Stomach (tissue), 9 donors: ENCODE measurements around the gene RBL2. TPM values are rescaled to one million over a fixed set of nuclear protein-coding genes. Genes with fewer than 3 reads are reported as not detected.

Source experiments
- DNase-seq, 2 donors: peaks; one replicate each; pipeline versions ENCODE4 v3.0.0 to v3.0.0-alpha.2; 2013 to 2019
- H3K27ac ChIP-seq, 5 donors: fragments of 200-600 bp in 4 of 5; sonication (generic) in 4 of 5; one replicate each; pipeline ENCODE4 v1.5.1; 2013 to 2019; ENCODE audit warnings: mild to moderate bottlenecking in 1 of 5, moderate library complexity in 1 of 5
- H3K27me3 ChIP-seq, 3 donors: fragments of 200-600 bp; sonication (generic); one replicate each; pipeline ENCODE4 v1.5.1; 2017 to 2019; ENCODE audit warnings: mixed run types in 1 of 3
- H3K36me3 ChIP-seq, 4 donors: fragments of 200-600 bp; sonication (generic); 1 replicate in 3 of 4; 2 replicates in 1 of 4; pipeline ENCODE4 v1.5.1; 2016 to 2019
- H3K4me1 ChIP-seq, 4 donors: fragments of 200-600 bp; sonication (generic); one replicate each; pipeline ENCODE4 v1.5.1; 2016 to 2019
- H3K4me3 ChIP-seq, 4 donors: fragments of 200-600 bp; sonication (generic) in 3 of 4; one replicate each; pipeline ENCODE4 v1.5.1; 2016 to 2019; ENCODE audit warnings: mild to moderate bottlenecking in 1 of 4
- H3K9me3 ChIP-seq, 4 donors: fragments of 200-600 bp; sonication (generic); one replicate each; pipeline ENCODE4 v1.5.1; 2016 to 2019
- CTCF ChIP-seq, 7 experiments: fragments of 450-650 bp in 4 of 7; fragments of 200-600 bp in 3 of 7; sonication (generic) in 3 of 7; IDR thresholded peaks; one replicate each; pipeline ENCODE4 v1.5.1; 2016 to 2019; ENCODE audit warnings: antibody characterized with exemption in 7 of 7, control low read depth in 2 of 7, mild to moderate bottlenecking in 1 of 7
- EP300 ChIP-seq: sonication (generic); formaldehyde crosslinking; IDR thresholded peaks from one replicate; pipeline ENCODE4 v1.6.1; 2017; ENCODE audit warnings: antibody characterized with exemption
- POLR2A ChIP-seq, 4 donors: fragments of 450-650 bp; IDR thresholded peaks; one replicate each; pipeline ENCODE4 v1.6.1; 2016; ENCODE audit warnings: antibody characterized with exemption in 4 of 4, control low read depth in 2 of 4, mild to moderate bottlenecking in 1 of 4, moderate library complexity in 1 of 4
- POLR2AphosphoS5 ChIP-seq, 3 donors: sonication (generic); formaldehyde crosslinking; IDR thresholded peaks; one replicate each; pipeline ENCODE4 v1.6.1; 2016; ENCODE audit warnings: antibody characterized with exemption in 3 of 3
- WGBS, 5 donors: extraction: QIAGEN DNeasy Blood & Tissue Kit in 3 of 5; methylation state at CpG; one replicate each; pipeline versions ENCODE4 v1.1.5 to v1.1.7; 2013 to 2018; 5-methylcytosine and 5-hydroxymethylcytosine counted together
- intact Hi-C: fragments of 100-400 bp; cut with DNase I; formaldehyde crosslinking; loops from one replicate; pipeline ENCODE4 v1.15.1; 2023; ENCODE audit warnings: low total_unique reads
- polyA plus RNA-seq, 3 donors: library from polyadenylated mRNA; stranded (reverse); fragments of 200-250 nt; gene quantifications; one replicate each; pipeline ENCODE4 v1.2.3, GENCODE V29; 2013
- total RNA-seq, 5 donors: library from RNA; depleted of rRNA; stranded (reverse); fragments of >200 nt; gene quantifications; one replicate each; pipeline versions ENCODE4 v1.1.0 to v1.2.3, GENCODE V29; 2014 to 2016
- donor health status: healthy with polysubstance abuse.
- donor health status: Bipolar disorder and iron deficiency.
- donor health status: healthy.

RBL2 gene
- total and polyA plus RNA-seq, 8 donors: 23.0 to 234 (median 82.5) TPM

GRCh38 chr16:53435066-53435688 lies 906 bp downstream of the RBL2 start:
- Histone ChIP-seq H3K4me1 (peaks cover 14 to 40% (median 27%) of the 10 kb centered on the region in 4 donors), H3K36me3 (peaks cover 0 to 6% (median 4%) of the 10 kb centered on the region in 4 donors), H3K9me3 (no peaks in the 10 kb centered on the region), H3K4me3 (peak overlapping the region; percentile 87 to 100 (median 94)), H3K27ac (peak overlapping the region; percentile 96 to 99 (median 98)), H3K27me3 (no peaks in the 10 kb centered on the region)
- peak; percentile 79 to 94 for DNase-seq
- WGBS, 5 donors: 0 to 1% (median 0%) methylated on average over 24 to 28 of the region's 28 CpGs
- TF ChIP-seq POLR2A (IDR thresholded peaks at IDR 0.05) (peak in 1 of 4 donors; percentile 46), CTCF (IDR thresholded peaks at IDR 0.05) (no peak), EP300 (no peak), POLR2AphosphoS5 (IDR thresholded peaks at IDR 0.05) (peak; percentile 73 to 88 (median 88))
- intact Hi-C loops: no loop called here

- WGBS, 5 donors: 73 to 95% (median 78%) methylated on average over 5 of the region's 5 CpGs
- Histone ChIP-seq H3K9me3 (no peaks in the 10 kb centered on the region), H3K27ac (no peak overlapping the region), H3K36me3 (peaks cover 16 to 56% (median 51%) of the 10 kb centered on the region in 4 donors), H3K27me3 (no peaks in the 10 kb centered on the region), H3K4me3 (no peak overlapping the region), H3K4me1 (peaks cover 14 to 35% (median 23%) of the 10 kb centered on the region in 4 donors)
- TF ChIP-seq CTCF (IDR thresholded peaks at IDR 0.05): no peak
- TF ChIP-seq EP300: no peak
- no peak for TF ChIP-seq POLR2A (IDR thresholded peaks at IDR 0.05)
- intact Hi-C loops: no loop called here
- no peak for DNase-seq
Measured at GRCh38 chr16:53440125-53440524, 5.9 kb downstream of the RBL2 start.

GRCh38 chr16:53445534-53445933 lies 11.3 kb downstream of the RBL2 start:
- Histone ChIP-seq H3K36me3 (peaks cover 29 to 96% (median 92%) of the 10 kb centered on the region in 4 donors), H3K4me3 (no peak overlapping the region), H3K27me3 (no peaks in the 10 kb centered on the region), H3K9me3 (no peaks in the 10 kb centered on the region), H3K27ac (no peak overlapping the region), H3K4me1 (no peaks in the 10 kb centered on the region)
- TF ChIP-seq EP300 (no peak), POLR2A (IDR thresholded peaks at IDR 0.05) (no peak)
- intact Hi-C loops: no loop called here
- 82 to 97% (median 91%) methylated on average over 5 of the region's 5 CpGs for WGBS, 5 donors
- no peak for DNase-seq

GRCh38 chr16:53446090-53446489 lies 11.8 kb downstream of the RBL2 start:
- no peaks in the 10 kb centered on the region for H3K4me1 ChIP-seq
- 33 to 57% (median 53%) methylated on average over 3 of the region's 3 CpGs for WGBS, 5 donors
- no peaks in the 10 kb centered on the region for H3K27me3 ChIP-seq
- no peak for DNase-seq
- H3K27ac ChIP-seq: no peak overlapping the region
- intact Hi-C loops: no loop called here
- H3K4me3 ChIP-seq: no peak overlapping the region
- H3K36me3 ChIP-seq: peaks cover 27 to 96% (median 89%) of the 10 kb centered on the region in 4 donors
- no peak for TF ChIP-seq CTCF (IDR thresholded peaks at IDR 0.05)
- TF ChIP-seq POLR2A (IDR thresholded peaks at IDR 0.05): no peak
- TF ChIP-seq EP300: no peak
- no peak for TF ChIP-seq POLR2AphosphoS5 (IDR thresholded peaks at IDR 0.05)
- H3K9me3 ChIP-seq: no peaks in the 10 kb centered on the region
